Duodenal mucosa (tissue), 2 donors: ENCODE measurements around the gene DNAJA4.

Source experiments
- H3K27ac ChIP-seq: one replicate; pipeline ENCODE4 v1.7.0; 2013; ENCODE audit warnings: low read depth, low read length
- H3K27me3 ChIP-seq, 2 donors: one replicate each; pipeline ENCODE4 v1.7.0; 2013; ENCODE audit warnings: low read length in 2 of 2, control low read depth in 1 of 2; ENCODE audit not compliant: insufficient read depth in 2 of 2, control insufficient read depth in 1 of 2
- H3K36me3 ChIP-seq, 2 donors: one replicate each; pipeline ENCODE4 v1.7.0; 2013; ENCODE audit warnings: low read length in 2 of 2, control low read depth in 1 of 2; ENCODE audit not compliant: insufficient read depth in 2 of 2, control insufficient read depth in 1 of 2
- H3K4me1 ChIP-seq, 2 donors: one replicate each; pipeline ENCODE4 v1.7.0; 2013; ENCODE audit warnings: low read length in 2 of 2, control low read depth in 1 of 2; ENCODE audit not compliant: insufficient read depth in 2 of 2, control insufficient read depth in 1 of 2
- H3K4me3 ChIP-seq, 2 donors: one replicate each; pipeline ENCODE4 v1.7.0; 2013; ENCODE audit warnings: low read length in 2 of 2, low read depth in 1 of 2
- H3K9ac ChIP-seq, 2 donors: one replicate each; pipeline ENCODE4 v1.7.0; 2013; ENCODE audit warnings: low read length in 2 of 2, low read depth in 1 of 2
- H3K9me3 ChIP-seq, 2 donors: one replicate each; pipeline ENCODE4 v1.7.0; 2013; ENCODE audit warnings: low read length in 2 of 2, control low read depth in 1 of 2; ENCODE audit not compliant: control insufficient read depth in 1 of 2

The DNAJA4 gene

DNA sequence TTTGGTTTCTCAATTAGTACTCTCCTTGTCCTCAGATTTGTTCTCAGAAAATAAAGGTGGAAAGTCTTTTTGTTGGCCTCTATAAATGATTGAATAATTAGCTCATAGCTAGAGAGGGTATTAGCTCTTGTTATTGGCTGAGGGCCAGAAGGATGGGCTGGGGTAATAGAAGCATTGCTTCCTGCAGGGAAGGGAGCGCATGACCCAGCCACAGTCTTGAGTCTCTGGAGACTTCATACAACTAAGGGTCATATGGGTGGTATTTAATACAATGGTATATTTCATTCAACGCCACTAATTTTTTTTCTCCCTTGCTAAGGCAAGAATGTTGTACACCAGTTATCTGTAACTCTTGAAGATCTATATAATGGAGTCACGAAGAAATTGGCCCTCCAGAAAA, 8.4 kb downstream of the DNAJA4 start:
- Histone ChIP-seq H3K4me1 (no peaks in the 10 kb centered on the region), H3K27me3 (no peaks in the 10 kb centered on the region), H3K4me3 (no peak overlapping the region), H3K27ac (no peak overlapping the region), H3K36me3 (peaks cover 15 to 40% of the 10 kb centered on the region in 2 donors), H3K9ac (no peak overlapping the region), H3K9me3 (no peaks in the 10 kb centered on the region)

DNA sequence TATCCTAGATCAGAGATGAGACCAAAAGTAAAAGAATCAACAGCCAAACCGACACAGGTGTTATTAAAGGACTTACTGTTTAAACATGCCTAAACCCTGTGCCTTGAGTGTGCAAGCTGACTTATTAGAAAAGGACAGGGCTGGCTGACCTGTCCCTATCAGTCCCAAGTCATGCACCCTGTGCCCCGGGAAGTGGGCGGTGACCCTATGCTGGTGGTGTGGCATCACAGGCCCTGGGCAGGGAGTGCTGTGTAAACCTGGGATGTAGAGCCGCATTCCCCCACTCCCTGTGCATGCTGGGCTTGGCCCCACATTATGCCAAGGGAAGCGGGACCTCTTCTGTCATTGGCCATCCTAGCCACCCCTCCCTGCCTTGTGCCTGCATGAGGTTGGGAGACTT, 10.6 kb downstream of the DNAJA4 start:
- Histone ChIP-seq H3K27ac (no peak overlapping the region), H3K4me3 (no peak overlapping the region), H3K9me3 (no peaks in the 10 kb centered on the region), H3K36me3 (peaks cover 15 to 58% of the 10 kb centered on the region in 2 donors), H3K27me3 (no peaks in the 10 kb centered on the region), H3K9ac (no peak overlapping the region), H3K4me1 (no peaks in the 10 kb centered on the region)

DNA sequence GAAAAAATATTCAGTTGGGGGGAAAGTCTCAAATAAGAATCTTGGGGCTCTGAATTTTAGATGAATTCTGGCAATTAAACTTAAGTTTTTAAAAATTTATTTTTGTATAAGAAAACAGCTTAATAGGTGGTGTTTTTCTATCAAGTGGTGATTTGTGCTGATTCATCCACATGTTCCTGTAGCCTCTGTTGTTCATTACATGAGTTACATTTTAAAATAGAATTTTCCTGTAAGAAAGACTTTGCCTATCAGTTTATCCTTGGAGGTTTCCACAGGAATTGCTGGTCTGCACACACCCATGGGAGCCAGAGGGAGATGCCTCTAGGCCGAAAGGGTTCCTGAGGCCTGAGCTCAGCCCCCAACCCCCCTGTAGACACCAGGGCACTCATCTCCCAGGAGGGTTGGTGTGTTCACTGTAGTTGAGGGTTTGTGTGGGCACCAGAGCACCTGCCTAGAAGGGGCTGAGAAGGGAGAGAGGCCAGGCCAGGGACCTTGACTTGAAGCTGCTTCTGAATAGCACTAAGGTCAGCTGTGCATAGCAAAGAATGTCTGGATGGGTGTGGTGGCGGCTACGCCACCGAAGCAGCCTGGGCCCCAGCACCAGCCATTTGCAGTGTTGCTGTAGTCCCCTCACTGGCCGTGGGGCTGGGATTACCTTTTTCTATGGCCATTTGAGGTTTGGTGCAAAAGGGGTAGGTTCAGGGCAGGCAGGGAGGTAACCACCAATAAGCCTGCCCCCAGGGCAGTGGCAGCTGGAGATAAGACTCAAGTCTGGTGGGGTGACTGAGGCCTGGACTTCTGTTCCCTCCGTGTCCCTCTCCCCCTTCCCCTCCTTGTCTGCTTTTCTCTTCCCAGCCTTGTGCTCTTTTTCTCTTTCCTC, 11.9 kb downstream of the DNAJA4 start:
- no peak overlapping the region for H3K4me3 ChIP-seq
- H3K36me3 ChIP-seq, result peaks cover 22 to 69% of the 10 kb centered on the region in 2 donors
- no peaks in the 10 kb centered on the region for H3K4me1 ChIP-seq
- H3K9me3 ChIP-seq, result no peaks in the 10 kb centered on the region
- H3K27me3 ChIP-seq, result no peaks in the 10 kb centered on the region
- H3K27ac ChIP-seq, result no peak overlapping the region
- no peak overlapping the region for H3K9ac ChIP-seq

DNA sequence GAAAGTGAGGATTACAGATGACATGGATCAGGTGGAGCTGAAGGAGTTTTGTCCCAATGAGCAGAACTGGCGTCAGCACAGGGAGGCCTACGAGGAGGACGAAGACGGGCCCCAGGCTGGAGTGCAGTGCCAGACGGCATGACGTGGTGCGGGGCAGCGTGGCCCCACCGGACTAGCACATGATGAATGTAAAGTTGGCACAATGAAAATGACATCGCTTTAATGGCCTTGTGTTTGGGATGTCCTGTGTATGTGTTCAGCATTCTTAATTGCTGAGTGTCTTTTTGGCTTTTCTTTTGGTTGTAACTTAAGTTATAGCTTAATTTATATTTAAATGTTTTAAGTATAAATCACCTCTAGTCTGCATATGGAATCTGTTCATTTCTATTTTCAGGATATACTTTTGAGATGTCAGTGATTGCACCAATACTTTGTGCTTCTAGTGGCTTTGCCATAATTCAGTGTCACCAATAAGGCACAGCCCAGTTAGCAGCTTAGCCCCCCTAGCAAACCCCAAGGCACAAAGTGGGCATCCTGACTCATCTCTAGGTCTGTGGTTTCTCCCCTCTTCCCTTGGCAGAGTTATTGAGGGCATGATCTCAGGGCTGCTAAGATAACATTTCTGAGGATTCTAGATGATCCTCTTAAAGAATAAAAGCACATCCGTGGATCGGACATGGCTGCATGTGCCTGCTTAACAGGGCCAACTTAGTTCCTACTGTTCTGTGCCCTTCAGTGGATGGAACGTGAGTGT, 16.1 kb downstream of the DNAJA4 start:
- peaks cover 26 to 78% of the 10 kb centered on the region in 2 donors for H3K36me3 ChIP-seq
- no peaks in the 10 kb centered on the region for H3K9me3 ChIP-seq
- no peak overlapping the region for H3K9ac ChIP-seq
- H3K27me3 ChIP-seq, result no peaks in the 10 kb centered on the region
- H3K4me3 ChIP-seq, result no peak overlapping the region
- H3K4me1 ChIP-seq, result no peaks in the 10 kb centered on the region
- H3K27ac ChIP-seq, result no peak overlapping the region

DNA sequence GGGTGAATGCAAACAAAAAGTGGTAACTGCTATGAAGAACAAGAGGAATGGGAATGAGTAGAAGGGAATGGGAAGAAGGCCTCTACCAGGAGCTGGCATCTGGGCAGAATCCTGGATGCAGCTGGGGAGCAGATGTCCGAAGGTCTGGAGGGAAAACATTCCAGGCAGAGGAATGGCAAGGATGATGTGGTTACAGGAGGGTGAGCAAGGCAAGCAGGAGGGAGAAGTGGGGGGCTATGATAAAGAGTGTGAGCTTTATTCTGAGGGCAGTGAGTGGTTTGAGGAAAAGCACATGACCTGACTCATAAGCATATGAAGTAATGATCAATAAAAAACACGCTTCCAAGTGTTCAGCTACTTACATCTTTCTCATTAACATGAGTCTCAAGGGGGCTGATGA, 18.0 kb downstream of the DNAJA4 start:
- Histone ChIP-seq H3K9ac (no peak overlapping the region), H3K4me1 (no peaks in the 10 kb centered on the region), H3K9me3 (no peaks in the 10 kb centered on the region), H3K27ac (no peak overlapping the region), H3K4me3 (no peak overlapping the region), H3K27me3 (no peaks in the 10 kb centered on the region), H3K36me3 (peaks cover 26 to 83% of the 10 kb centered on the region in 2 donors)

DNA sequence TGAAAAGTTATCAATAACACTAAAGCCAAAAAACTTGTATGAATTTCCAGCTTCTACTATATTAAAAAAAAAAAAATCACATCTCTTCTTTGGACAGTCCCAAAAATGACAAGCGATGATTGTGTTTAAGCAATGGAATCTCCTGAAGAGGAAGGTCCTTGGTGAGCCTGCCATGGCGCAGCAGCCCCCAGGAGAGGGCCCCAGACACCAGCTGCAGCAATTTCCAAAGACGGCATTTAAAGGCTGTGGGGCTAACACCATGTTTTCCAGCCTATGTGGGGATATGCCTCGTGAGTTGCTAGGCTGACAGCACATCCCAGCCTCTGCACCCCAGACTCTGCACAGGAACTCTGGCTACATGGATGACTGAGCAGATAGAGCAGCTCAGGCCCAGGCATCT, 20.4 kb downstream of the DNAJA4 start:
- peaks cover 38 to 88% of the 10 kb centered on the region in 2 donors for H3K36me3 ChIP-seq
- no peak overlapping the region for H3K9ac ChIP-seq
- no peak overlapping the region for H3K4me3 ChIP-seq
- no peaks in the 10 kb centered on the region for H3K9me3 ChIP-seq
- no peaks in the 10 kb centered on the region for H3K27me3 ChIP-seq
- H3K27ac ChIP-seq, result no peak overlapping the region
- H3K4me1 ChIP-seq, result no peaks in the 10 kb centered on the region

DNA sequence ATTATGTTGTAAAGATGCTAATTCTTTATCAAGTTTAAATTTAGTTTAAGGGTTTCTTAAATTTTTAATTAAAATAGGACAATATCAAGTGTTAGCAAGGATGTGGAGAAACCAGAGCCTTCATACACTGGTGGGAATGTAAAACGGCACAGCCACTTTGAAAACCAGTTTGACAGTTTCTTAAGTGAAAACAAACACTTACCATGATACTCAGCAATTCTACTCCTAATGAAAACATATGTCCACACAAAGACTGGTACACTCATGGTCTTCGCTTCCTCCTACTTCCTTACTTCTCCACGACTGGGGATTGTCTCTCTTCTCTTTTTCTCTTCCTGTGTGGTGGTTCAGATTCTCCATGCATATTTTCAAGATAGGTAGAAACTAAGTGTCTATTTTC, 25.9 kb downstream of the DNAJA4 start:
- Histone ChIP-seq H3K4me3 (no peak overlapping the region), H3K36me3 (peaks cover 21 to 74% of the 10 kb centered on the region in 2 donors), H3K27me3 (no peaks in the 10 kb centered on the region), H3K9me3 (no peaks in the 10 kb centered on the region), H3K4me1 (peaks cover 0 to 4% of the 10 kb centered on the region in 2 donors), H3K9ac (no peak overlapping the region), H3K27ac (no peak overlapping the region)

DNA sequence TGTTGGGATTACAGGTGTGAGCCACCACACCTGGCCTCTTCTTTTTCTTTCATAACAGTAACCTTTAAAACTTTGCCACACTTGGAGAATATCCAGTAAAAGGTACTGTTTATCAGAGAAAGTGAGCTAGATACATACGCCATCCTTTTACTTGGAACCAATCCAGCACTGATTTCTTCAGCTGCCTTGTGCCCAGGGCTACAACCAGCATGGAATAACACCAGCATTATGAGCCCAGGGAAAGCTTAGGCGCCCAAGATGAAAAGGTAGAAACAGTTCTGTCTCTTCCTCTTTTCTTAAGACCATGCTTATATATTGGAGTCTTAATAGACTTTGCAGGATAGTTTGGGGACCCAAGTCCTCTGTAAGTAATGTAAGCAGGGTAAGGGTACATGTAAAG, 26.7 kb downstream of the DNAJA4 start:
- Histone ChIP-seq H3K4me1 (peaks cover 0 to 9% of the 10 kb centered on the region in 2 donors), H3K27me3 (no peaks in the 10 kb centered on the region), H3K36me3 (peaks cover 20 to 67% of the 10 kb centered on the region in 2 donors), H3K4me3 (no peak overlapping the region), H3K9ac (no peak overlapping the region), H3K27ac (no peak overlapping the region), H3K9me3 (no peaks in the 10 kb centered on the region)

DNA sequence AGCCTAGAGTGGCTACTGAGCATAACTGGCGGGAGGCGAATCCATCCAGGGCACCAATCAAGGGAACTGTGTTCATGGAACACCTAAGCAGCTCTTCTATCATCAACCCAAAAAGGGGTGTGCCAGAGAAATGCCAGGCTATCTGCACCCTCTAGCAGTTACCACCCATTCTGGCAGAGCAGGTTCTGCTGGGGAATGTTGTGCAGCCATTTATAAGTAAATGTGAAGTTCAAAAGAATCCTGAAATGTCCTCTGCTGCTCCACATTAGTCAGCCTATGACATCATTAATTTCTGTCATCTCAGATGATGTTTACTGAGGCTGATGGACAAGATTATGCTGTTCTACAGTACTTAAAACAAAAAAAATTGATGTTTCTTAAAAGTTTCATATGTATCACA, 27.3 kb downstream of the DNAJA4 start:
- Histone ChIP-seq H3K4me1 (peaks cover 0 to 9% of the 10 kb centered on the region in 2 donors), H3K27me3 (no peaks in the 10 kb centered on the region), H3K27ac (no peak overlapping the region), H3K4me3 (no peak overlapping the region), H3K9ac (no peak overlapping the region), H3K9me3 (no peaks in the 10 kb centered on the region), H3K36me3 (peaks cover 20 to 60% of the 10 kb centered on the region in 2 donors)

DNA sequence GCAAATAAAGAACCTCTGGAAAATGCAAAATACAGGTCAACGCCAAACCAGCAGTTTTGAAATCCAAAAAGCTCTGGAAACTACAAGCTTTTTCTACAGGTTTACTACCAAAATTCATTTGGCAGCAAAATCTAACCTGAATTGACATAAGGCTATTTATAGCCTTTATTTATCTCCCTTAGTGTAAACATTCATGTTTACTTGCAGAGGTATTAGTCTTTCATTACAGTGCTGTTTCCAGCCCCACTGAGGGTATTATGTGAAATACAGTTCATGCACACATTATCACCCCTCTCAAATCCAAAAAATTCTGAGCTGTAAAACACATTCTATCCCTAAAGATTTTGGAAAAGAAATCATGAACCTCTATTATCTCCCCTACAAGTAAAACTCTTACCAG, 27.9 kb downstream of the DNAJA4 start:
- Histone ChIP-seq H3K9me3 (no peaks in the 10 kb centered on the region), H3K36me3 (peaks cover 17 to 57% of the 10 kb centered on the region in 2 donors), H3K9ac (no peak overlapping the region)

More for the DNA sequence above, 27.9 kb downstream of the DNAJA4 start:
- Histone ChIP-seq H3K27ac (no peak overlapping the region), H3K4me1 (peaks cover 0 to 9% of the 10 kb centered on the region in 2 donors), H3K27me3 (no peaks in the 10 kb centered on the region), H3K4me3 (no peak overlapping the region)
